Thoracic aorta endothelial cell (primary cell): Measurements from ENCODE around the gene HES6. TPM values are rescaled to one million over a fixed set of nuclear protein-coding genes. Genes with fewer than 3 reads are reported as not detected.

Source experiments
- total RNA-seq: library from RNA; depleted of rRNA; stranded (reverse); fragments of >200 nt; gene quantifications from 2 replicates; pipeline ENCODE4 v1.2.3, GENCODE V29; 2012

The HES6 gene
- 4.7 and 4.8 TPM in 2 replicates for total RNA-seq

GRCh38 chr2:238239863-238240756, at the start of gene HES6:
Gene HES6, minus strand, starts transcription at chr2:238240038. Its CDS starts 133 bp downstream, at chr2:238239905.

GRCh38 chr2:238287737-238288649, 48.2 kb upstream of the HES6 start, which contains the start of gene PER2:
Gene PER2, minus strand, starts transcription at chr2:238288610. Its CDS starts 10,674 bp downstream, at chr2:238277936.

GRCh38 chr2:238203094-238203972, 36.5 kb downstream of the HES6 start, which contains the start of gene ILKAP:
Gene ILKAP, minus strand, starts transcription at chr2:238203695. Its CDS starts 142 bp downstream, at chr2:238203553.

Other genes with a start within 250 kb of the HES6 start
- gene SCLY, start 179.0 kb downstream of the HES6 start, total RNA-seq: 23.0 and 26.3 TPM in 2 replicates
- gene ESPNL, start 139.7 kb downstream of the HES6 start, total RNA-seq: under 0.01 TPM in 1 of 2 replicates, not detected in the other
- gene KLHL30, start 101.4 kb downstream of the HES6 start, total RNA-seq: not detected in 2 replicates
- 0.79 and 1.2 TPM in 2 replicates for gene ERFE, start 81.1 kb downstream of the HES6 start, total RNA-seq
- gene ILKAP, start 36.3 kb downstream of the HES6 start, total RNA-seq: 28.6 and 32.8 TPM in 2 replicates
- 2.7 and 2.8 TPM in 2 replicates for gene PER2, start 48.6 kb upstream of the HES6 start, total RNA-seq
- 8.5 and 10.4 TPM in 2 replicates for gene TRAF3IP1, start 80.5 kb upstream of the HES6 start, total RNA-seq
- gene ASB1, start 186.9 kb upstream of the HES6 start, total RNA-seq: 11.1 and 12.4 TPM in 2 replicates